Measurements from ENCODE around the gene RBM41. TPM values are rescaled to one million over a fixed set of nuclear protein-coding genes. Genes with fewer than 3 reads are reported as not detected.

The RBM41 gene
- total RNA-seq, 1 experiment from 2014 or later: 22.0 TPM

GRCh38 chrX:107014936-107015335 lies 103.7 kb downstream of the RBM41 start:
- Mint-ChIP-seq H3K27me3 (ENCODE audit: low read depth) (no peaks in the 10 kb centered on the region), H3K27ac (no peak overlapping the region), H3K4me3 (no peak overlapping the region), H3K4me1 (no peaks in the 10 kb centered on the region), H3K36me3 (no peaks in the 10 kb centered on the region), H3K9me3 (no peaks in the 10 kb centered on the region)
- TF ChIP-seq ZNF138 (CRISPR knock-in tag; conservative IDR thresholded peaks at IDR 0.05): no peak
- TF ChIP-seq AR (CRISPR knock-in tag; IDR thresholded peaks at IDR 0.05): no peak
- TF ChIP-seq GRHL2 (CRISPR knock-in tag; IDR thresholded peaks at IDR 0.05; ENCODE audit: insufficient replicate concordance, severe bottlenecking): no peak
- no peak for TF ChIP-seq RORB (CRISPR knock-in tag; IDR thresholded peaks at IDR 0.05)
- TF ChIP-seq MXD4 (CRISPR knock-in tag; IDR thresholded peaks at IDR 0.05; ENCODE audit: borderline replicate concordance): no peak
- TF ChIP-seq NFYB (CRISPR knock-in tag; conservative IDR thresholded peaks at IDR 0.05; ENCODE audit: low read depth): no peak
- no peak for TF ChIP-seq JUN (CRISPR knock-in tag; IDR thresholded peaks at IDR 0.05)
- no peak for TF ChIP-seq ZNF281 (CRISPR knock-in tag; IDR thresholded peaks at IDR 0.05)
- no peak for DNase-seq (ENCODE audit: low spot score)
- ATAC-seq: no peak
- ChIA-PET POLR2A (no interaction called here), CTCF (no interaction called here)

Other genes starting within 250 kb of the RBM41 start
- gene RIPPLY1, start 215.5 kb downstream of the RBM41 start, total RNA-seq (2021): not detected in 3 replicates
- 0.11 TPM in 1 of 3 replicates, not detected in the others for gene CLDN2, start 198.4 kb downstream of the RBM41 start, total RNA-seq (2021)
- 2.8 to 4.6 TPM (median 3.0 TPM) in 3 replicates for gene MORC4, start 118.6 kb downstream of the RBM41 start, total RNA-seq (2021)
- 3.3 to 6.2 TPM (median 5.5 TPM) in 3 replicates for gene NUP62CL, start 87.6 kb upstream of the RBM41 start, total RNA-seq (2021)
- gene DNAAF6, start 87.8 kb upstream of the RBM41 start, total RNA-seq (2021): not detected in 3 replicates

Data from WTC11 (cell line).